Suprapubic skin (tissue), 4 donors: ENCODE data around the gene SLC39A9. TPM values are rescaled to one million over a fixed set of nuclear protein-coding genes. Genes with fewer than 3 reads are reported as not detected.

Experiments used
- DNase-seq, 2 donors: peaks; one replicate each; pipeline ENCODE4 v3.0.0-alpha.2; 2019; ENCODE audit warnings: low spot score in 2 of 2
- H3K27ac ChIP-seq: fragments of 200-600 bp; sonication (generic); one replicate; pipeline ENCODE4 v1.5.1; 2019
- H3K27me3 ChIP-seq: fragments of 200-600 bp; sonication (generic); one replicate; pipeline ENCODE4 v1.5.1; 2019
- H3K36me3 ChIP-seq: fragments of 200-600 bp; sonication (generic); one replicate; pipeline ENCODE4 v1.5.1; 2019
- H3K4me1 ChIP-seq: fragments of 200-600 bp; sonication (generic); one replicate; pipeline ENCODE4 v1.5.1; 2019
- H3K4me3 ChIP-seq: fragments of 200-600 bp; sonication (generic); one replicate; pipeline ENCODE4 v1.5.1; 2019; ENCODE audit warnings: mild to moderate bottlenecking
- H3K9me3 ChIP-seq: fragments of 200-600 bp; sonication (generic); one replicate; pipeline ENCODE4 v1.5.1; 2019
- EP300 ChIP-seq: sonication (generic); formaldehyde crosslinking; IDR thresholded peaks from one replicate; pipeline ENCODE4 v1.6.1; 2017; ENCODE audit warnings: antibody characterized with exemption
- POLR2A ChIP-seq, 2 donors: fragments of 450-650 bp; IDR thresholded peaks; one replicate each; pipeline ENCODE4 v1.6.1; 2017; ENCODE audit warnings: antibody characterized with exemption in 2 of 2, mild to moderate bottlenecking in 2 of 2, moderate library complexity in 2 of 2
- POLR2AphosphoS5 ChIP-seq, 3 donors: sonication (generic); formaldehyde crosslinking; IDR thresholded peaks; one replicate each; pipeline ENCODE4 v1.6.1; 2017; ENCODE audit warnings: antibody characterized with exemption in 3 of 3
- WGBS: methylation state at CpG from one replicate; pipeline ENCODE4 v1.1.5; 2018; 5-methylcytosine and 5-hydroxymethylcytosine counted together
- total RNA-seq, 4 donors: library from RNA; depleted of rRNA; stranded (reverse); fragments of >200 nt; gene quantifications; one replicate each; pipeline ENCODE4 v1.1.0, GENCODE V29; 2016
- TF ChIP-seq, protein P1 (sequence below), 2 donors: fragments of 200-600 bp in 1 of 2; fragments of 450-650 bp in 1 of 2; sonication (generic) in 1 of 2; IDR thresholded peaks; one replicate each; pipeline ENCODE4 v1.5.1; 2016 to 2019; ENCODE audit warnings: antibody characterized with exemption in 2 of 2, mild to moderate bottlenecking in 1 of 2, moderate library complexity in 1 of 2

Gene SLC39A9
- total RNA-seq, 4 donors from 2014 or later, result 46.5 to 65.6 (median 60.2) TPM

GRCh38 chr14:69451941-69452340 is 53.4 kb downstream of the SLC39A9 start:
- WGBS, result 76% methylated on average over 2 of the region's 2 CpGs
- Histone ChIP-seq H3K4me1 (no peaks in the 10 kb centered on the region), H3K9me3 (no peaks in the 10 kb centered on the region), H3K36me3 (peaks cover 22% of the 10 kb centered on the region), H3K27me3 (no peaks in the 10 kb centered on the region), H3K4me3 (no peak overlapping the region), H3K27ac (no peak overlapping the region)
- no peak for DNase-seq
- TF ChIP-seq EP300, result no peak
- TF ChIP-seq POLR2AphosphoS5 (IDR thresholded peaks at IDR 0.05), result no peak
- TF ChIP-seq, protein P1, sequence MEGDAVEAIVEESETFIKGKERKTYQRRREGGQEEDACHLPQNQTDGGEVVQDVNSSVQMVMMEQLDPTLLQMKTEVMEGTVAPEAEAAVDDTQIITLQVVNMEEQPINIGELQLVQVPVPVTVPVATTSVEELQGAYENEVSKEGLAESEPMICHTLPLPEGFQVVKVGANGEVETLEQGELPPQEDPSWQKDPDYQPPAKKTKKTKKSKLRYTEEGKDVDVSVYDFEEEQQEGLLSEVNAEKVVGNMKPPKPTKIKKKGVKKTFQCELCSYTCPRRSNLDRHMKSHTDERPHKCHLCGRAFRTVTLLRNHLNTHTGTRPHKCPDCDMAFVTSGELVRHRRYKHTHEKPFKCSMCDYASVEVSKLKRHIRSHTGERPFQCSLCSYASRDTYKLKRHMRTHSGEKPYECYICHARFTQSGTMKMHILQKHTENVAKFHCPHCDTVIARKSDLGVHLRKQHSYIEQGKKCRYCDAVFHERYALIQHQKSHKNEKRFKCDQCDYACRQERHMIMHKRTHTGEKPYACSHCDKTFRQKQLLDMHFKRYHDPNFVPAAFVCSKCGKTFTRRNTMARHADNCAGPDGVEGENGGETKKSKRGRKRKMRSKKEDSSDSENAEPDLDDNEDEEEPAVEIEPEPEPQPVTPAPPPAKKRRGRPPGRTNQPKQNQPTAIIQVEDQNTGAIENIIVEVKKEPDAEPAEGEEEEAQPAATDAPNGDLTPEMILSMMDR (IDR thresholded peaks at IDR 0.05), result no peak
- no peak for TF ChIP-seq POLR2A (IDR thresholded peaks at IDR 0.05)

GRCh38 chr14:69458350-69458749 is 59.9 kb downstream of the SLC39A9 start:
- no peaks in the 10 kb centered on the region for H3K4me1 ChIP-seq
- H3K4me3 ChIP-seq, result no peak overlapping the region
- DNase-seq, result no peak
- H3K36me3 ChIP-seq, result peaks cover 49% of the 10 kb centered on the region
- WGBS, result 79% methylated on average over 11 of the region's 11 CpGs
- no peak for TF ChIP-seq POLR2A (IDR thresholded peaks at IDR 0.05)
- H3K9me3 ChIP-seq, result no peaks in the 10 kb centered on the region
- H3K27ac ChIP-seq, result no peak overlapping the region
- no peaks in the 10 kb centered on the region for H3K27me3 ChIP-seq

DNA sequence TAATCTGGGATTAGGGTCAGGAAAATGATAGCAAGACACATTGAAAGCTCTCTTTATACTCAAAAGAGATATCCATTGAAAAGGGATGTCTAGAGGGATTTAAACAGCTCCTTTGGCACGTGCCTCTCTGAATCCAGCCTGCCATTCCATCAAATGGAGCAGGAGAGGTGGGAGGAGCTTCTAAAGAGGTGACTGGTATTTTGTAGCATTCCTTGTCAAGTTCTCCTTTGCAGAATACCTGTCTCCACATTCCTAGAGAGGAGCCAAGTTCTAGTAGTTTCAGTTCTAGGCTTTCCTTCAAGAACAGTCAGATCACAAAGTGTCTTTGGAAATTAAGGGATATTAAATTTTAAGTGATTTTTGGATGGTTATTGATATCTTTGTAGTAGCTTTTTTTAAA is 60.6 kb downstream of the SLC39A9 start:
- no peak for DNase-seq
- H3K36me3 ChIP-seq, result peaks cover 44% of the 10 kb centered on the region
- 46% methylated on average over 1 of the region's 1 CpG for WGBS

GRCh38 chr14:69460093-69460701 is 61.7 kb downstream of the SLC39A9 start:
- H3K9me3 ChIP-seq, result no peaks in the 10 kb centered on the region
- no peak for TF ChIP-seq EP300
- TF ChIP-seq, protein P1 (IDR thresholded peaks at IDR 0.05), result peak; percentile 56 to 78
- H3K27ac ChIP-seq, result no peak overlapping the region
- H3K4me1 ChIP-seq, result no peaks in the 10 kb centered on the region
- no peak overlapping the region for H3K4me3 ChIP-seq
- peaks cover 43% of the 10 kb centered on the region for H3K36me3 ChIP-seq
- WGBS, result 28% methylated on average over 4 of the region's 4 CpGs
- no peaks in the 10 kb centered on the region for H3K27me3 ChIP-seq
- no peak for DNase-seq

More for the DNA sequence above, 60.6 kb downstream of the SLC39A9 start:
- no peak overlapping the region for H3K27ac ChIP-seq
- no peak overlapping the region for H3K4me3 ChIP-seq
- H3K4me1 ChIP-seq, result no peaks in the 10 kb centered on the region
- no peaks in the 10 kb centered on the region for H3K9me3 ChIP-seq
- TF ChIP-seq, protein P1 (IDR thresholded peaks at IDR 0.05), result no peak
- TF ChIP-seq POLR2AphosphoS5 (IDR thresholded peaks at IDR 0.05) (no peak), EP300 (no peak), POLR2A (IDR thresholded peaks at IDR 0.05) (no peak)
- H3K27me3 ChIP-seq, result no peaks in the 10 kb centered on the region

GRCh38 chr14:69464379-69464778 is 65.9 kb downstream of the SLC39A9 start:
- DNase-seq, result no peak
- TF ChIP-seq POLR2A (IDR thresholded peaks at IDR 0.05), result no peak
- no peak for TF ChIP-seq EP300
- peaks cover 7% of the 10 kb centered on the region for H3K36me3 ChIP-seq
- no peaks in the 10 kb centered on the region for H3K4me1 ChIP-seq
- H3K9me3 ChIP-seq, result no peaks in the 10 kb centered on the region
- no peak overlapping the region for H3K4me3 ChIP-seq
- H3K27ac ChIP-seq, result no peak overlapping the region
- H3K27me3 ChIP-seq, result no peaks in the 10 kb centered on the region

DNA sequence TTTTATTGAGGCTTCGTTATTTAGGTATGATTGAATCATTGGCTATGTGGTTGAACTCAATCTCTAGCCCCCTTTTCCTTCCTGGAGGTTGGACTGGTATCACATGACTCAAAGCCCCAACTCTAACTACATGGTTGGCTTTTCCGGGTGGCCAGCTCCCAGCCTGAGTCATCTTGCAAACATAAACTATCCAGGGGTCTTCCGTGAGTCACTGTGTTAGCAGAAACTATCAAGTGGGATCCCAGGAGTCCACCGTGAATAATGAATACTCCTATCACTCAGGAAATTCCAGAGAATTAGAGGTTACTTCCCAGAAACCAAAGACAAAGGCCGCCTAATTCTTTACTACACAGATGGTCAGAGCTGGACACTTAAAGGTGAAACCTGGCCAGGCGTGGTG is 66.3 kb downstream of the SLC39A9 start:
- TF ChIP-seq EP300 (no peak), POLR2A (IDR thresholded peaks at IDR 0.05) (no peak), POLR2AphosphoS5 (IDR thresholded peaks at IDR 0.05) (no peak)
- TF ChIP-seq, protein P1 (IDR thresholded peaks at IDR 0.05), result no peak
- no peaks in the 10 kb centered on the region for H3K4me1 ChIP-seq
- peaks cover 7% of the 10 kb centered on the region for H3K36me3 ChIP-seq
- H3K4me3 ChIP-seq, result no peak overlapping the region
- no peaks in the 10 kb centered on the region for H3K9me3 ChIP-seq
- no peak for DNase-seq
- WGBS, result 91% methylated on average over 6 of the region's 6 CpGs
- H3K27ac ChIP-seq, result no peak overlapping the region
- H3K27me3 ChIP-seq, result no peaks in the 10 kb centered on the region
